Thoracic aorta (tissue), 2 donors: ENCODE measurements around the gene CD109. TPM values are rescaled to one million over a fixed set of nuclear protein-coding genes. Genes with fewer than 3 reads are reported as not detected.

ENCODE experiments used
- ATAC-seq: fragments of 150-250 bp; one replicate; pipeline ENCODE4 v1.8.0; 2017; ENCODE audit warnings: low read depth; ENCODE audit not compliant: insufficient number of reproducible peaks, low FRiP score
- DNase-seq: peaks from one replicate; pipeline ENCODE4 v3.0.0-alpha.2; 2020; ENCODE audit warnings: low spot score
- H3K27ac ChIP-seq, 2 donors: fragments of 200-600 bp; sonication (generic); 1 replicate in 1 of 2; 2 replicates in 1 of 2; pipeline ENCODE4 v1.5.1; 2016; ENCODE audit warnings: mild to moderate bottlenecking in 2 of 2, moderate library complexity in 2 of 2
- H3K27me3 ChIP-seq: fragments of 200-600 bp; sonication (generic); replicated peaks from 2 replicates; pipeline ENCODE4 v1.6.0; 2016; ENCODE audit warnings: mild to moderate bottlenecking; ENCODE audit not compliant: insufficient read depth
- H3K36me3 ChIP-seq: fragments of 200-600 bp; sonication (generic); one replicate; pipeline ENCODE4 v1.5.1; 2016
- H3K4me1 ChIP-seq, 2 donors: fragments of 200-600 bp; sonication (generic); 1 replicate in 1 of 2; 2 replicates in 1 of 2; pipeline versions ENCODE4 v1.5.1 to v1.6.0; 2016; ENCODE audit warnings: low read depth in 2 of 2, mild to moderate bottlenecking in 1 of 2; ENCODE audit not compliant: control insufficient read depth in 1 of 2
- H3K4me3 ChIP-seq: fragments of 200-600 bp; sonication (generic); 2 replicates; pipeline ENCODE4 v1.5.1; 2016; ENCODE audit warnings: mild to moderate bottlenecking
- H3K9me3 ChIP-seq: fragments of 200-600 bp; sonication (generic); 2 replicates; pipeline ENCODE4 v1.5.1; 2016
- total RNA-seq, 2 donors: library from RNA; depleted of rRNA; stranded (reverse); fragments of >200 nt; gene quantifications; one replicate each; pipeline versions ENCODE4 v1.1.0 to v1.2.3, GENCODE V29; 2016
- TF ChIP-seq, protein P1 (sequence below): fragments of 200-600 bp; sonication (generic); IDR thresholded peaks from one replicate; pipeline ENCODE4 v1.5.1; 2019; ENCODE audit warnings: antibody characterized with exemption

CD109 gene
- total RNA-seq, 2 donors from 2014 or later = 12.6 to 21.3 TPM

DNA sequence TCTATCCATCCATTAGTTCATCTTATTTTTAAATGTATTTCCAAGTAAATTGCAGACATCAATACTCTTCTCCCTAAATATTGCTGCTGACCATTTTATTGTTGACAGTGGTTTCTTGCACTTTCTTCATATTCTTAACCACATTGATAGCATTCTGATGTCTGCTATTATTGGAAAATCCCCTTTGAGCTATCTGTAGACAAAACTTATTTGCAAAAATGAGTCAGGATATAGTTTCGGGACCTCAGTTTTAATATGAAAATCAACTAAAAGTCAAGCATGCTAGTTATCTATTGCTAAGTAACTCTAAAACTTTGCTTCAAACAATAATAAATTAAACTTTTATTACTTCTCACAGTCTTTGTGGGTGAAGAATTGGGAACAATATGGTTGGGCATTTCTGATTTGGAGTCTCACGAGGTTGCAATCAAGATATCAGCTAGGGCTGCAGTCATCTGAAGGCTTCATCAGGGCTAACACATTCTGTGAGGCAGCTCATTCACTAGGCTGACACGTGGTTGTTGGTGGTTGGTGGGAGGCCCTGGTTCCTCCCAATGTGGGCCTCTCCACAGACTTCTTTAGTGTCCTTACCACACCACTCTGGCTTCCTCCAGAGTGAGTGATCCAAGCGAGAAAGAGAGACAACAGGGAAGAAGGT is 32.7 kb downstream of the CD109 start:
- Histone ChIP-seq H3K36me3 (no peaks in the 10 kb centered on the region), H3K4me1 (no peaks in the 10 kb centered on the region), H3K27ac (no peak overlapping the region), H3K9me3 (no peaks in the 10 kb centered on the region), H3K27me3 (no peaks in the 10 kb centered on the region), H3K4me3 (no peak overlapping the region)
- ATAC-seq = no peak
- DNase-seq = no peak
- TF ChIP-seq, protein P1, sequence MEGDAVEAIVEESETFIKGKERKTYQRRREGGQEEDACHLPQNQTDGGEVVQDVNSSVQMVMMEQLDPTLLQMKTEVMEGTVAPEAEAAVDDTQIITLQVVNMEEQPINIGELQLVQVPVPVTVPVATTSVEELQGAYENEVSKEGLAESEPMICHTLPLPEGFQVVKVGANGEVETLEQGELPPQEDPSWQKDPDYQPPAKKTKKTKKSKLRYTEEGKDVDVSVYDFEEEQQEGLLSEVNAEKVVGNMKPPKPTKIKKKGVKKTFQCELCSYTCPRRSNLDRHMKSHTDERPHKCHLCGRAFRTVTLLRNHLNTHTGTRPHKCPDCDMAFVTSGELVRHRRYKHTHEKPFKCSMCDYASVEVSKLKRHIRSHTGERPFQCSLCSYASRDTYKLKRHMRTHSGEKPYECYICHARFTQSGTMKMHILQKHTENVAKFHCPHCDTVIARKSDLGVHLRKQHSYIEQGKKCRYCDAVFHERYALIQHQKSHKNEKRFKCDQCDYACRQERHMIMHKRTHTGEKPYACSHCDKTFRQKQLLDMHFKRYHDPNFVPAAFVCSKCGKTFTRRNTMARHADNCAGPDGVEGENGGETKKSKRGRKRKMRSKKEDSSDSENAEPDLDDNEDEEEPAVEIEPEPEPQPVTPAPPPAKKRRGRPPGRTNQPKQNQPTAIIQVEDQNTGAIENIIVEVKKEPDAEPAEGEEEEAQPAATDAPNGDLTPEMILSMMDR = no peak

DNA sequence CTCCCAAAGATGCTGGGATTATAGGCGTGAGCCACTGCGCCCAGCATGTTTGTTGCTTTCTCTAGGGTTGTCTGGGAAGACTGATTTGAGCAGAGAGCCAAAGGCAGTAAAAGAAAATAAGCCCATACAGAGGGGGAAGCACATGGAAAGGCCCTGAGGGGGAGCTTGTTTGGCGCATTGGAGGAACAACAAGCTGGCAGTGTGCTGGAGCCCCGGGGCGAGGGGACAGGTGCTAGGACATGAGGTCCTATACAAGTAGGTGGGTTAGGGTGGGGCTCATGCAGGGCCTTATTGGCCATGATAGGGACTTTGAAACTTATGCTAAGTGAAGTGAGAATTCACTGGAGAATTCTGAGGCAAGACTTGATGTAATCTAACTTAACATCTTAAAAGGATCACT is 35.3 kb downstream of the CD109 start:
- TF ChIP-seq, protein P1 = no peak
- ATAC-seq = no peak
- H3K36me3 ChIP-seq = no peaks in the 10 kb centered on the region

DNA sequence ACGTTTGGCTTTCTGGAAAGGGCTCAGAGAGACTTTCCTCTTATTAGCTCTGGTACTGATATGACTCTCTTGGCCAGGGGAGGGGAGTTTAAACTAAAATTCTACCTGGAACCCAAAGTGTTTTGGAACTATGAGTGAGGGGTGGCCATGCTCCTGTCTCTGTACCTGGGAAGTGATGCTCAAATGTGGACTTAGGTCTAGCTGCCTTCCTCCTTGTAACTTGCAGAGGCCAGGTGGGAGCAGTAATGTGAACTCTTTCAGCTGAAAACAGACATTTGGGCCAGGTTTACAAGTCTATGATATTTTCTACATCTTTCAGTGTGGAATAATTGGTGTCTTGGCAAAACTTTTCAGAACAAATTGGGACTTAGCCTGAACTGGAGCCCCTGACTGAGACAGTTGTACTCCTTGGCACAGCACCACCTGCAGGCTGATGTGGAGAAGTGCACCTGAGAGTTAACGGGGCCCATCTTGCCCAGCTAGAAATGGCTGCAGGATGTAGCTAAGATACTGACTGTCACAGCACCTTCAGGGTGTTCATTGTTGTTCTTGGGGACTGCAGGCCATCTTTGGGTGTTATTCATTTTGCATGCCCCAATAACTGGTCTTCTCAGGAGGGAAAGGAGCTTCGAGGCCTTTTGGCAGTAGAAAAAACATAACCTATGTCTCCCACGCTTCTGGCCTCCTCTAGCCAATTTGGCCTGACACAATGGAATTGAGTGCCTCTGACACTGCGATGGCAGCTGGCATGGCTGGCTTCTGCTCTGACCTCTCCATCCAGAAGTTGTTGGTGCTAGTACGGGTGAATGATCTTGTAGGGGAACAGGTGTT is 37.1 kb downstream of the CD109 start:
- Histone ChIP-seq H3K36me3 (no peaks in the 10 kb centered on the region), H3K9me3 (no peaks in the 10 kb centered on the region), H3K27me3 (no peaks in the 10 kb centered on the region), H3K4me3 (no peak overlapping the region), H3K4me1 (no peaks in the 10 kb centered on the region), H3K27ac (no peak overlapping the region)
- DNase-seq = no peak
- peak; percentile 45 for ATAC-seq
- TF ChIP-seq, protein P1 = peak; percentile 91

More for the DNA sequence above, 35.3 kb downstream of the CD109 start:
- no peak for DNase-seq
- H3K9me3 ChIP-seq = no peaks in the 10 kb centered on the region
- H3K27me3 ChIP-seq = no peaks in the 10 kb centered on the region
- no peaks in the 10 kb centered on the region for H3K4me1 ChIP-seq
- H3K4me3 ChIP-seq = no peak overlapping the region
- no peak overlapping the region for H3K27ac ChIP-seq

DNA sequence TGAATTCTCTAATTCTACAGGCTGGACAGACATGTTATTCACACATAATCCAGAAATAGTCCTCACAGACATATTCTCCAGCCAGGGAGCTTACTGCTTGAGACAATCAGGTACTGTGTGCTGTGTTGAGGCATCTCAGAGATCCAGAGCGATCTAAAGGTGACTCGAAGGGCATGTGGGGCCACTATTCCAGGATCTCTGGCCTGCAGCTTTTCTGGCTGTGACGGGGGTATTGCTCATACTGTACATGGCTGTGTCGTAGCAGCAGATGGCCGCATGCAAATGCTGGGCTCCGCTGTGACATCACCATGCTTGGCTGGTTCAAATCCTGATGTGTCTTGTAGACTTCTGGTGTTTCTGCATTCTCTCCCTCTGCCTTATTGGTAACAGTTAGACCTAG is 37.8 kb downstream of the CD109 start:
- TF ChIP-seq, protein P1 = no peak

DNA sequence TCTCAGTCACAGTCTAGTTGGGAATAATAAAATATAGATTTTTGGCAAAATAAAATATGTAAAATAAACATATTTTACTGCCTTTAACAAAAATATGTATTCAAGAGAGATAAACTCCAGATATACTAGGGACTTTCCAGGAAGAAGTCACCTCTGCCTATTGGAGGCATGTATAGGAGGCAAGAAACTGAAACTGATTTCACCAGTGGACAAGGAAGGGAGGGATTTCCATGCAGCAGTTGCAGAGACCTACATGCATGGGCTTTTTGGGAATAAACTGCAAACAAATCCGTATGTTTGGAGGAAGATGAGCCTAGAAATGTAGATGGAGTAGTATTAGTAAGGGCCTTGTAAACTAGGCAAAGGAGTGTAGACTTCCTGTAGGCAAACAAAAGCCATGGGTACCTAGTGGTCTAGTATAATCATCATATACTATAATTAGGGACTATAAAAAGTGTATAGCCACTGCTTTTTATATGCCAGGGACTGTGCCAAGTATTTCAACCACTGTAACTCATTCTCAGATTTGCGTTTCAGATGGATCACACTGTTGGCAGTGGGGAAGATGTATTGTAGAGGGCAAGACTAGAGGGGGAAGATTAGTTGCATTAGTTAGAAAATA is 38.9 kb downstream of the CD109 start:
- H3K27me3 ChIP-seq = no peaks in the 10 kb centered on the region
- ATAC-seq = no peak
- no peaks in the 10 kb centered on the region for H3K4me1 ChIP-seq
- no peaks in the 10 kb centered on the region for H3K9me3 ChIP-seq
- TF ChIP-seq, protein P1 = no peak
- no peak for DNase-seq
- H3K4me3 ChIP-seq = no peak overlapping the region
- no peaks in the 10 kb centered on the region for H3K36me3 ChIP-seq
- H3K27ac ChIP-seq = no peak overlapping the region

More for the DNA sequence above, 37.8 kb downstream of the CD109 start:
- Histone ChIP-seq H3K27ac (no peak overlapping the region), H3K9me3 (no peaks in the 10 kb centered on the region), H3K4me1 (no peaks in the 10 kb centered on the region), H3K4me3 (no peak overlapping the region), H3K27me3 (no peaks in the 10 kb centered on the region), H3K36me3 (no peaks in the 10 kb centered on the region)
- DNase-seq (no peak), ATAC-seq (no peak)
